A673 (cell line): ENCODE results near the gene CORO7.

Experiments used
- EZH2 ChIP-seq: fragments of 200-600 bp; sonication (generic); IDR thresholded peaks from 2 replicates; pipeline ENCODE4 v1.6.1; 2017; ENCODE audit warnings: borderline replicate concordance, low read depth, mild to moderate bottlenecking, mixed read lengths, antibody characterized with exemption, low read length; ENCODE audit not compliant: poor library complexity, severe bottlenecking
- TF ChIP-seq, protein P1 (sequence below): fragments of 300-800, 200-600 bp; sonication (generic); conservative IDR thresholded peaks from 2 replicates; pipeline ENCODE4 v1.5.1; 2017; ENCODE audit warnings: low read depth, mild to moderate bottlenecking, antibody characterized with exemption, low read length, moderate library complexity, mixed read lengths

DNA sequence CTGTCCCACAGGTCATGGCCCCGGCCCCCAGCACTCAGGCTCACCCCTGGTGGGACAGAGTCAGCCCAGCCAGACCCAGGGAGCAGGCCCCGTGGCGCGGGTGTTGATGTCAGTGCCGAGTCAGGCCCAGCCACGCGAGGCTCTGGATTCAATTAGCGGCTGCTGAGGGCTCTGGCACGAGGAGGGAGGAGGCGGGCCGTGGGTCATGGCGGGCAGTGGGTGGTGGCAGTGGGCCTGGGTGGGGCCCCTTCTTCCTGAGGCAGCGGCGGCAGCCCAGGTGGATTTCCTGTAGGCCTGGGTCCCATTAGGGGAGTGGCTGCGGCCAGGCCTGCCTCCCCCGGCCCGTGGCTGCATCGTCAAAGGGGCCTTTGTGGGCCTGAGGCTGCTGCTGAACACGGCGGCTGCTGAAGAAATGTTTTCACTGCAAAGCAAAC, 31.9 kb downstream of the CORO7 start:
- TF ChIP-seq, protein P1, sequence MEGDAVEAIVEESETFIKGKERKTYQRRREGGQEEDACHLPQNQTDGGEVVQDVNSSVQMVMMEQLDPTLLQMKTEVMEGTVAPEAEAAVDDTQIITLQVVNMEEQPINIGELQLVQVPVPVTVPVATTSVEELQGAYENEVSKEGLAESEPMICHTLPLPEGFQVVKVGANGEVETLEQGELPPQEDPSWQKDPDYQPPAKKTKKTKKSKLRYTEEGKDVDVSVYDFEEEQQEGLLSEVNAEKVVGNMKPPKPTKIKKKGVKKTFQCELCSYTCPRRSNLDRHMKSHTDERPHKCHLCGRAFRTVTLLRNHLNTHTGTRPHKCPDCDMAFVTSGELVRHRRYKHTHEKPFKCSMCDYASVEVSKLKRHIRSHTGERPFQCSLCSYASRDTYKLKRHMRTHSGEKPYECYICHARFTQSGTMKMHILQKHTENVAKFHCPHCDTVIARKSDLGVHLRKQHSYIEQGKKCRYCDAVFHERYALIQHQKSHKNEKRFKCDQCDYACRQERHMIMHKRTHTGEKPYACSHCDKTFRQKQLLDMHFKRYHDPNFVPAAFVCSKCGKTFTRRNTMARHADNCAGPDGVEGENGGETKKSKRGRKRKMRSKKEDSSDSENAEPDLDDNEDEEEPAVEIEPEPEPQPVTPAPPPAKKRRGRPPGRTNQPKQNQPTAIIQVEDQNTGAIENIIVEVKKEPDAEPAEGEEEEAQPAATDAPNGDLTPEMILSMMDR: no peak
- TF ChIP-seq EZH2: no peak
